Hepatocyte (in vitro differentiated cells): ENCODE results near the gene RAMP3. TPM values are rescaled to one million over a fixed set of nuclear protein-coding genes. Genes with fewer than 3 reads are reported as not detected.

Experiments
- DNase-seq: peaks from one replicate; pipeline ENCODE4 v3.0.0-alpha.2; 2016; ENCODE audit warnings: low spot score
- H2AFZ ChIP-seq: fragments of 200-600 bp; sonication (generic); 2 replicates; pipeline ENCODE4 v1.6.0; 2016; ENCODE audit warnings: antibody characterized with exemption, mild to moderate bottlenecking
- H3K27ac ChIP-seq: fragments of 200-600 bp; sonication (generic); 2 replicates; pipeline ENCODE4 v1.5.1; 2016; ENCODE audit warnings: mild to moderate bottlenecking
- H3K27me3 ChIP-seq: fragments of 200-600 bp; sonication (generic); 2 replicates; pipeline ENCODE4 v1.6.1; 2016
- H3K36me3 ChIP-seq: fragments of 200-600 bp; sonication (generic); replicated peaks from 2 replicates; pipeline ENCODE4 v1.5.1; 2016; ENCODE audit warnings: low read depth; ENCODE audit not compliant: insufficient read depth
- H3K4me1 ChIP-seq: fragments of 200-600 bp; sonication (generic); 2 replicates; pipeline ENCODE4 v1.5.1; 2016; ENCODE audit warnings: mild to moderate bottlenecking, moderate library complexity; ENCODE audit not compliant: insufficient read depth
- H3K4me2 ChIP-seq: fragments of 200-600 bp; sonication (generic); 2 replicates; pipeline ENCODE4 v1.6.0; 2016
- H3K4me3 ChIP-seq: fragments of 200-600 bp; sonication (generic); 2 replicates; pipeline ENCODE4 v1.5.1; 2016; ENCODE audit warnings: mild to moderate bottlenecking
- H3K79me2 ChIP-seq: fragments of 200-600 bp; sonication (generic); 2 replicates; pipeline ENCODE4 v1.6.0; 2017; ENCODE audit warnings: mild to moderate bottlenecking
- H3K9me2 ChIP-seq: fragments of 200-600 bp; sonication (generic); replicated peaks from 2 replicates; pipeline ENCODE4 v1.6.0; 2017; ENCODE audit warnings: mild to moderate bottlenecking; ENCODE audit not compliant: insufficient read depth
- H3K9me3 ChIP-seq: fragments of 200-600 bp; sonication (generic); 2 replicates; pipeline ENCODE4 v1.5.1; 2016; ENCODE audit warnings: low read depth, mild to moderate bottlenecking
- H4K20me1 ChIP-seq: fragments of 200-600 bp; sonication (generic); 2 replicates; pipeline ENCODE4 v1.6.0; 2016; ENCODE audit warnings: mild to moderate bottlenecking; ENCODE audit not compliant: insufficient read depth, poor library complexity, severe bottlenecking
- EZH2 ChIP-seq: fragments of 200-600 bp; sonication (generic); IDR thresholded peaks from 2 replicates; pipeline ENCODE4 v1.6.1; 2016; ENCODE audit warnings: antibody characterized with exemption, mild to moderate bottlenecking, borderline replicate concordance
- EZH2phosphoT487 ChIP-seq: fragments of 200-600 bp; sonication (generic); IDR thresholded peaks from one replicate; pipeline ENCODE4 v1.6.1; 2018; ENCODE audit warnings: antibody characterized with exemption, mild to moderate bottlenecking, low read depth, moderate library complexity; ENCODE audit not compliant: unreplicated experiment, severe bottlenecking
- WGBS: methylation state at CpG from one replicate; pipeline ENCODE4 v1.1.6; 2016; ENCODE audit warnings: low lambda C conversion rate; ENCODE audit errors: missing lambda C conversion rate; 5-methylcytosine and 5-hydroxymethylcytosine counted together
- polyA plus RNA-seq: library from polyadenylated mRNA; unstranded; fragments of >200 nt; fragmentation: Nextera tagmentation; extraction: Ambion mirVana; gene quantifications from 2 replicates; pipeline ENCODE4 v1.2.1, GENCODE V29; 2016
- total RNA-seq: library from RNA; depleted of rRNA; stranded (reverse); fragments of >200 nt; gene quantifications from 2 replicates; pipeline ENCODE4 v1.2.3, GENCODE V29; 2014
- TF ChIP-seq, protein P1 (sequence below): fragments of 200-600 bp; sonication (generic); IDR thresholded peaks from 2 replicates; pipeline ENCODE4 v1.5.1; 2016; ENCODE audit warnings: antibody characterized with exemption, mild to moderate bottlenecking; ENCODE audit not compliant: poor library complexity

The RAMP3 gene
- total and polyA plus RNA-seq, 2 experiments from 2014 or later: not detected

DNA sequence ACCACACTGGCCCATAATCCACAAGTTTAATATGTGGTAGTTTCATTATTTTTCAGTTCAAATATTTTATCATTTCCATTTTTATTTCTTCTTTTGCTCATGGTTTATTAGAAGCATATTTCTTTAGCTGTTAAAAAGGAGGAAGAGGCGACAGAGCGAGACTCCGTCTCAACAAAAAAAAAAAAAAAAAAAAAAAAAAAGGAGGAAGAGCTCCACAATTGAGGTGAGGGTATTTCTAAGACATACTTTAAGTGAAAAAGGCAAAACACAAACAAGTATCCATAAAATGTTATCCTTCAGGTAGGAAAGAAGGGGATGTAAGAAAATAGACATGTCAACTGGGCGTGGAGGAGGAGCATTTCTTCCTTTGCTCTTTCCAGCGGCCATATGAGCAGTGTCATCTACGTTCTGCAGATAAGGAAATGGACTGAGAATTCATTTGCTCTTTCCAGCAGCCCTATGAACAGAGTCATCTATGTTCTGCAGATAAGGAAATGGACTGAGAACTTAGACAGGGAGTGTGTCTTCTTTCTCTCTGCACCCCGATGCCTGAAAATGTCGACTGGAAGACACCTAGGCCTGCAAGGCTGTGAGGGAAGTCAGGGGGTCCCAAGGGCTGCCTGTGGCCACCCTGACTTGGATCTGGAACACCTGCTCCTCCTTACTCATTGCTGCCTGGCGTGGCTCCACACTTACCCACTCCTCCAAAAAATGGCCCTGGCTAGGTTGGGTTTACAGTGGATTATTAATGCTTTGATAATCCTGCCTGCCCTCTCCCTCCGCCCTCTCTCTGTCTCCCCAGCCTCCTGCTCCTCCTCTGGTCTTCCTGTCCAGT is 18.9 kb upstream of the RAMP3 start:
- Histone ChIP-seq H4K20me1 (no peaks in the 10 kb centered on the region), H3K79me2 (no peaks in the 10 kb centered on the region), H3K9me3 (no peaks in the 10 kb centered on the region), H3K4me2 (no peak overlapping the region), H2AFZ (no peak overlapping the region), H3K36me3 (no peaks in the 10 kb centered on the region), H3K9me2 (no peaks in the 10 kb centered on the region), H3K4me3 (no peak overlapping the region), H3K27ac (no peak overlapping the region), H3K27me3 (no peaks in the 10 kb centered on the region), H3K4me1 (no peaks in the 10 kb centered on the region)
- TF ChIP-seq, protein P1, sequence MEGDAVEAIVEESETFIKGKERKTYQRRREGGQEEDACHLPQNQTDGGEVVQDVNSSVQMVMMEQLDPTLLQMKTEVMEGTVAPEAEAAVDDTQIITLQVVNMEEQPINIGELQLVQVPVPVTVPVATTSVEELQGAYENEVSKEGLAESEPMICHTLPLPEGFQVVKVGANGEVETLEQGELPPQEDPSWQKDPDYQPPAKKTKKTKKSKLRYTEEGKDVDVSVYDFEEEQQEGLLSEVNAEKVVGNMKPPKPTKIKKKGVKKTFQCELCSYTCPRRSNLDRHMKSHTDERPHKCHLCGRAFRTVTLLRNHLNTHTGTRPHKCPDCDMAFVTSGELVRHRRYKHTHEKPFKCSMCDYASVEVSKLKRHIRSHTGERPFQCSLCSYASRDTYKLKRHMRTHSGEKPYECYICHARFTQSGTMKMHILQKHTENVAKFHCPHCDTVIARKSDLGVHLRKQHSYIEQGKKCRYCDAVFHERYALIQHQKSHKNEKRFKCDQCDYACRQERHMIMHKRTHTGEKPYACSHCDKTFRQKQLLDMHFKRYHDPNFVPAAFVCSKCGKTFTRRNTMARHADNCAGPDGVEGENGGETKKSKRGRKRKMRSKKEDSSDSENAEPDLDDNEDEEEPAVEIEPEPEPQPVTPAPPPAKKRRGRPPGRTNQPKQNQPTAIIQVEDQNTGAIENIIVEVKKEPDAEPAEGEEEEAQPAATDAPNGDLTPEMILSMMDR: no peak
- TF ChIP-seq EZH2phosphoT487: no peak
- TF ChIP-seq EZH2: no peak
- no peak for DNase-seq
- 66% methylated on average over 10 of the region's 10 CpGs for WGBS

- Histone ChIP-seq H3K27ac (no peak overlapping the region), H3K4me1 (no peaks in the 10 kb centered on the region), H3K9me3 (no peaks in the 10 kb centered on the region), H3K9me2 (no peaks in the 10 kb centered on the region), H3K36me3 (no peaks in the 10 kb centered on the region), H2AFZ (no peak overlapping the region), H3K4me3 (no peak overlapping the region), H3K27me3 (no peaks in the 10 kb centered on the region), H4K20me1 (no peaks in the 10 kb centered on the region), H3K79me2 (no peaks in the 10 kb centered on the region), H3K4me2 (no peak overlapping the region)
- WGBS: 89% methylated on average over 4 of the region's 4 CpGs
- TF ChIP-seq EZH2phosphoT487: no peak
- TF ChIP-seq, protein P1: no peak
- DNase-seq: no peak
Observed at GRCh38 chr7:45140827-45141226, 16.8 kb upstream of the RAMP3 start.

DNA sequence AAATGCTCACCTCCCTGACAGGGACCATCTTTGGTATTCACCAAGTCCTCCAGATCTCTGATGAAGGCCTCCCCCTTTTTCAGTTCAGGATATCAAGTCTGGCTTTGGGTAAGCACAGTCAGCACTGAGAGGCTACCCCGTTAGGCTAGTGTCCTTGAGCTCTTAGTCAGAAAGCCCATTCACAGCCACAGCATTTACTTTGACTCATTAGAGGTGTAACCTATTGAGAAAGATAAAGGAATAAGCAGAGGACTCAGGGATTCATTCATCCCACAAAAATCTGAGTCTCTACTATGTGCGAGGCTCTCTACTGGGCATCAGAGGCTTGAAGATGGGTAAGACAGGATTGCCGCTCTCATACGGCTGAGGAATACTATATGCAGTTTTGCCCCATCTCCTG is 14.0 kb upstream of the RAMP3 start:
- H3K9me2 ChIP-seq: no peaks in the 10 kb centered on the region
- H3K4me3 ChIP-seq: no peak overlapping the region
- no peak for TF ChIP-seq EZH2phosphoT487
- H3K27ac ChIP-seq: no peak overlapping the region
- no peaks in the 10 kb centered on the region for H3K36me3 ChIP-seq
- H4K20me1 ChIP-seq: no peaks in the 10 kb centered on the region
- no peak overlapping the region for H2AFZ ChIP-seq
- H3K79me2 ChIP-seq: no peaks in the 10 kb centered on the region
- H3K9me3 ChIP-seq: no peaks in the 10 kb centered on the region
- H3K4me2 ChIP-seq: no peak overlapping the region
- H3K4me1 ChIP-seq: no peaks in the 10 kb centered on the region
- no peaks in the 10 kb centered on the region for H3K27me3 ChIP-seq
- 78% methylated on average over 4 of the region's 4 CpGs for WGBS
- no peak for DNase-seq

DNA sequence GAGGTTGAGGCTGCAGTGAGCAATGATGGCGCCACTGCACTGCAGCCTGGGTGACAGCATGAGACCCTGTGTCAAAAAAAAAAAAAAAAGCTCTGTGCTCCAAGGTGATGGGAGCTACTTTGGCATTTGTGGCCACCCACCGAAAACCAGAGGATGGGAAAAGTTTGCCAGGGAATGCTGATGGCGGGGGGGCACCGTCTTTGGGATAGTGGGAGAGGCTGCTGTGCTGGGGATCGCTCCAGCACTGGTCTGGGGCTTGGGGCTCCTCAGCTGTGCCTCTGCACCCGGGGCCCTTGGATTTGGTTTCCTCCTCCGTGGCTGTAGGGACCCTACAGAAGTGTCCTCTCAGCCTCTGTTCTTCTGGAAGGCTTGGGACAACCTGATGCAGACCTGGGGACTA is 11.7 kb upstream of the RAMP3 start:
- DNase-seq: no peak
- Histone ChIP-seq H3K4me3 (no peak overlapping the region), H3K36me3 (no peaks in the 10 kb centered on the region), H3K79me2 (no peaks in the 10 kb centered on the region), H3K9me2 (no peaks in the 10 kb centered on the region), H3K4me2 (no peak overlapping the region), H4K20me1 (no peaks in the 10 kb centered on the region), H2AFZ (no peak overlapping the region), H3K9me3 (no peaks in the 10 kb centered on the region), H3K27ac (no peak overlapping the region), H3K4me1 (no peaks in the 10 kb centered on the region), H3K27me3 (no peaks in the 10 kb centered on the region)
- 89% methylated on average over 7 of the region's 7 CpGs for WGBS
- TF ChIP-seq EZH2 (no peak), EZH2phosphoT487 (no peak)
- TF ChIP-seq, protein P1: no peak
